IPS-18a (cell line): Measurements from ENCODE around the gene GHRHR.

Experiments used
- H3K27ac ChIP-seq: one replicate; pipeline ENCODE4 v1.5.1; 2013; ENCODE audit warnings: low read length
- H3K27me3 ChIP-seq: one replicate; pipeline ENCODE4 v1.6.1; 2013; ENCODE audit warnings: mild to moderate bottlenecking, low read length; ENCODE audit not compliant: control insufficient read depth, insufficient read depth
- H3K36me3 ChIP-seq: one replicate; pipeline ENCODE4 v1.6.1; 2013; ENCODE audit warnings: low read depth, low read length; ENCODE audit not compliant: control insufficient read depth
- H3K4me1 ChIP-seq: one replicate; pipeline ENCODE4 v1.6.1; 2013; ENCODE audit warnings: low read depth, low read length; ENCODE audit not compliant: control insufficient read depth
- H3K4me3 ChIP-seq: one replicate; pipeline ENCODE4 v1.5.1; 2013; ENCODE audit warnings: low read length
- H3K9ac ChIP-seq: one replicate; pipeline ENCODE4 v1.6.1; 2013; ENCODE audit warnings: mild to moderate bottlenecking, low read length, moderate library complexity
- H3K9me3 ChIP-seq: one replicate; pipeline ENCODE4 v1.6.1; 2013; ENCODE audit warnings: low read depth, low read length; ENCODE audit not compliant: control insufficient read depth

Gene GHRHR

GRCh38 chr7:30970594-30971094 lies 6.9 kb downstream of the GHRHR start:
- no peak overlapping the region for H3K9ac ChIP-seq
- H3K36me3 ChIP-seq: no peaks in the 10 kb centered on the region
- H3K4me1 ChIP-seq: peaks cover 4% of the 10 kb centered on the region
- no peaks in the 10 kb centered on the region for H3K27me3 ChIP-seq
- H3K27ac ChIP-seq: no peak overlapping the region
- no peaks in the 10 kb centered on the region for H3K9me3 ChIP-seq
- no peak overlapping the region for H3K4me3 ChIP-seq

- Histone ChIP-seq H3K27me3 (no peaks in the 10 kb centered on the region), H3K36me3 (no peaks in the 10 kb centered on the region), H3K9me3 (no peaks in the 10 kb centered on the region), H3K4me1 (peaks cover 4% of the 10 kb centered on the region), H3K4me3 (no peak overlapping the region), H3K27ac (no peak overlapping the region), H3K9ac (no peak overlapping the region)
Observed at GRCh38 chr7:30971440-30971839, 7.7 kb downstream of the GHRHR start.

GRCh38 chr7:30971840-30972563 lies 8.2 kb downstream of the GHRHR start:
- no peak overlapping the region for H3K4me3 ChIP-seq
- H3K4me1 ChIP-seq: peaks cover 4% of the 10 kb centered on the region
- no peaks in the 10 kb centered on the region for H3K36me3 ChIP-seq
- no peaks in the 10 kb centered on the region for H3K9me3 ChIP-seq
- H3K9ac ChIP-seq: no peak overlapping the region
- no peak overlapping the region for H3K27ac ChIP-seq
- H3K27me3 ChIP-seq: no peaks in the 10 kb centered on the region

- no peaks in the 10 kb centered on the region for H3K27me3 ChIP-seq
- no peak overlapping the region for H3K27ac ChIP-seq
- H3K9me3 ChIP-seq: no peaks in the 10 kb centered on the region
- H3K4me1 ChIP-seq: peaks cover 4% of the 10 kb centered on the region
- no peak overlapping the region for H3K4me3 ChIP-seq
- no peak overlapping the region for H3K9ac ChIP-seq
- no peaks in the 10 kb centered on the region for H3K36me3 ChIP-seq
Observed at GRCh38 chr7:30973292-30973691, 9.5 kb downstream of the GHRHR start.

GRCh38 chr7:30973791-30974604 lies 10.2 kb downstream of the GHRHR start:
- H3K4me3 ChIP-seq: no peak overlapping the region
- H3K4me1 ChIP-seq: peaks cover 4% of the 10 kb centered on the region
- no peak overlapping the region for H3K27ac ChIP-seq
- H3K27me3 ChIP-seq: no peaks in the 10 kb centered on the region
- no peaks in the 10 kb centered on the region for H3K9me3 ChIP-seq
- H3K9ac ChIP-seq: no peak overlapping the region
- no peaks in the 10 kb centered on the region for H3K36me3 ChIP-seq

GRCh38 chr7:30974605-30975255 lies 11.0 kb downstream of the GHRHR start:
- Histone ChIP-seq H3K9ac (no peak overlapping the region), H3K4me3 (no peak overlapping the region), H3K27ac (no peak overlapping the region), H3K9me3 (no peaks in the 10 kb centered on the region), H3K4me1 (peaks cover 4% of the 10 kb centered on the region), H3K27me3 (no peaks in the 10 kb centered on the region), H3K36me3 (no peaks in the 10 kb centered on the region)

- Histone ChIP-seq H3K4me3 (no peak overlapping the region), H3K27ac (no peak overlapping the region), H3K27me3 (no peaks in the 10 kb centered on the region), H3K4me1 (peaks cover 4% of the 10 kb centered on the region), H3K9me3 (no peaks in the 10 kb centered on the region), H3K36me3 (no peaks in the 10 kb centered on the region), H3K9ac (no peak overlapping the region)
Observed at GRCh38 chr7:30975256-30975899, 11.6 kb downstream of the GHRHR start.

GRCh38 chr7:30976381-30976780 lies 12.6 kb downstream of the GHRHR start:
- Histone ChIP-seq H3K9ac (no peak overlapping the region), H3K36me3 (no peaks in the 10 kb centered on the region), H3K27me3 (no peaks in the 10 kb centered on the region), H3K9me3 (no peaks in the 10 kb centered on the region), H3K4me3 (no peak overlapping the region), H3K4me1 (peaks cover 4% of the 10 kb centered on the region), H3K27ac (no peak overlapping the region)

GRCh38 chr7:30977222-30977621 lies 13.5 kb downstream of the GHRHR start:
- Histone ChIP-seq H3K9ac (no peak overlapping the region), H3K27ac (no peak overlapping the region), H3K27me3 (no peaks in the 10 kb centered on the region), H3K4me1 (peaks cover 4% of the 10 kb centered on the region), H3K36me3 (no peaks in the 10 kb centered on the region), H3K4me3 (no peak overlapping the region), H3K9me3 (no peaks in the 10 kb centered on the region)

- H3K9me3 ChIP-seq: no peaks in the 10 kb centered on the region
- H3K9ac ChIP-seq: no peak overlapping the region
- H3K4me3 ChIP-seq: no peak overlapping the region
- peaks cover 4% of the 10 kb centered on the region for H3K4me1 ChIP-seq
- H3K27ac ChIP-seq: no peak overlapping the region
- H3K27me3 ChIP-seq: no peaks in the 10 kb centered on the region
- H3K36me3 ChIP-seq: no peaks in the 10 kb centered on the region
Observed at GRCh38 chr7:30977896-30978564, 14.3 kb downstream of the GHRHR start.

GRCh38 chr7:30979027-30979426 lies 15.3 kb downstream of the GHRHR start:
- H3K9me3 ChIP-seq: no peaks in the 10 kb centered on the region
- no peaks in the 10 kb centered on the region for H3K36me3 ChIP-seq
- H3K27me3 ChIP-seq: peaks cover 1% of the 10 kb centered on the region
- H3K4me3 ChIP-seq: no peak overlapping the region
- no peak overlapping the region for H3K27ac ChIP-seq
- no peak overlapping the region for H3K9ac ChIP-seq
- H3K4me1 ChIP-seq: peaks cover 5% of the 10 kb centered on the region
